K562 (cell line): ENCODE measurements around the gene TIPARP.

ENCODE experiments used
- HDAC2 ChIP-seq: fragments of 450-650 bp; IDR thresholded peaks from 2 replicates; pipeline ENCODE4 v1.6.1; 2016; ENCODE audit warnings: mild to moderate bottlenecking
- YY1 ChIP-seq, 3 experiments: IDR thresholded peaks; 2 replicates each; pipeline ENCODE4 v1.6.1; 2011; ENCODE audit warnings: low read length in 2 of 3, mild to moderate bottlenecking in 2 of 3, moderate library complexity in 2 of 3, borderline replicate concordance in 1 of 3, control low read depth in 1 of 3, low read depth in 1 of 3; ENCODE audit not compliant: insufficient read depth in 3 of 3, insufficient replicate concordance in 2 of 3, control insufficient read depth in 1 of 3, insufficient read length in 1 of 3; ENCODE audit errors: extremely low read depth in 1 of 3
- ZBTB1 ChIP-seq: sonication (generic); formaldehyde crosslinking; IDR thresholded peaks from 2 replicates; pipeline ENCODE4 v1.8.1; 2023; ENCODE audit warnings: missing genetic modification reagents, low read depth, mild to moderate bottlenecking, borderline replicate concordance
- ZNF436 ChIP-seq: fragments of 250-450, 450-650 bp; sonication (Bioruptor Pico); formaldehyde crosslinking; IDR thresholded peaks from 2 replicates; pipeline ENCODE4 v1.7.0; 2020; ENCODE audit warnings: mild to moderate bottlenecking
- ZZZ3 ChIP-seq: fragments of 450-650 bp; IDR thresholded peaks from 2 replicates; pipeline ENCODE4 v1.6.1; 2016; ENCODE audit warnings: antibody characterized with exemption, mild to moderate bottlenecking, moderate library complexity

- no peak for TF ChIP-seq YY1 (IDR thresholded peaks at IDR 0.05; ENCODE audit: borderline replicate concordance in 1 of 3, control insufficient read depth in 1 of 3, extremely low read depth in 1 of 3, insufficient read depth in 3 of 3, insufficient read length in 1 of 3, insufficient replicate concordance in 2 of 3, low read depth in 1 of 3, low read length in 2 of 3)
- no peak for TF ChIP-seq ZNF436 (CRISPR knock-in tag)
- no peak for TF ChIP-seq ZBTB1 (CRISPR knock-in tag)
- TF ChIP-seq HDAC2: no peak
- no peak for TF ChIP-seq ZZZ3
Observed at GRCh38 chr3:156639414-156640023, 34.9 kb upstream of the TIPARP start.
